Heart left ventricle (tissue), 13 donors: ENCODE data around the gene HAO1.

Source experiments
- POLR2A ChIP-seq, 2 donors: fragments of 450-650 bp; IDR thresholded peaks; one replicate each; pipeline ENCODE4 v1.6.1; 2017; ENCODE audit warnings: antibody characterized with exemption in 2 of 2, mild to moderate bottlenecking in 2 of 2, moderate library complexity in 2 of 2
- TF ChIP-seq, protein P1 (sequence below), 12 donors: fragments of 200-600 bp; sonication (generic) in 4 of 12; IDR thresholded peaks; one replicate each; pipeline versions ENCODE4 v1.5.0 to v1.8.0; 2018 to 2022; ENCODE audit warnings: antibody characterized with exemption in 12 of 12, mild to moderate bottlenecking in 5 of 12
- donor health status: ischemic (EF 13 %, LVEDD 7.1; RV severe dilation, severe dysfunction).
- donor health status: DM: no; HTN: yes; CAD: no.
- donor health status: DM: no; HTN: no; CAD: no.
- donor health status: ischemic (EF 25% LVEDD 6.9; RV normal size, moderate dysfunction).
- donor health status: ischemic (EF 25% LVEDD 5.7; RV mildly dilated, moderate dysfunction).
- donor health status: ischemic (EF 35%, LVEDD 5.7; RV mildly dilated, moderate dysfunction).
- donor health status: nonischemic (EF 11% LVEDD 7.7; RV severe dilation, severe dysfunction).
- donor health status: DM: yes; HTN: yes; CAD: no.
- donor health status: PGD.
- donor health status: ischemic (EF 29% LVEDD 5.4; RV normal size, mild dysfunction).
- donor health status: nonischemic (EF 23%, LVEDD 6.1; RV moderate dilation, normal function).

DNA sequence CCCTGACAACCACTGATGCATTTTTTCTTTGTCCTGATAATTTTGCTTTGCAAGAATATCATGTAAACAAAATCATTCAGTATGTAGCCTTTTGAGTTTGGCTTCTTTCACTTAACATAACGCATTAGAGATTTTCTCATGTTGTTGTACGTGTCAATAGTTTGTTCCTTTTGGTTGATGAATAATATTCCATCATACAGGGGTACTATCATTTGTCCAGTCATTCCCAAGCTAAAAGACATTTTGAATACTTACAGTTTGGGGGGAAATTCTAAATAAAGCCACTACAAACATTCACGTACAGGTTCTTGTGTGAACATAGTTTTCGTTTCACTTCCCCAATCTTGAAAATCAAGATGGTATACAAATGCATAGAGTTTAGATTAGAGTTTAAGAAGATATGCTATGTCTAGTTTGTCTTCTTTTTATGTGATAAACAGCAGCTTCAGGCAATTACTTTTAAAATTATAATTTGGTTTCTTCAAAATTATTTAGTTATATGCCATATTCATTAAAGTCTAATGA lies 5.2 kb downstream of the HAO1 start:
- TF ChIP-seq, protein P1, sequence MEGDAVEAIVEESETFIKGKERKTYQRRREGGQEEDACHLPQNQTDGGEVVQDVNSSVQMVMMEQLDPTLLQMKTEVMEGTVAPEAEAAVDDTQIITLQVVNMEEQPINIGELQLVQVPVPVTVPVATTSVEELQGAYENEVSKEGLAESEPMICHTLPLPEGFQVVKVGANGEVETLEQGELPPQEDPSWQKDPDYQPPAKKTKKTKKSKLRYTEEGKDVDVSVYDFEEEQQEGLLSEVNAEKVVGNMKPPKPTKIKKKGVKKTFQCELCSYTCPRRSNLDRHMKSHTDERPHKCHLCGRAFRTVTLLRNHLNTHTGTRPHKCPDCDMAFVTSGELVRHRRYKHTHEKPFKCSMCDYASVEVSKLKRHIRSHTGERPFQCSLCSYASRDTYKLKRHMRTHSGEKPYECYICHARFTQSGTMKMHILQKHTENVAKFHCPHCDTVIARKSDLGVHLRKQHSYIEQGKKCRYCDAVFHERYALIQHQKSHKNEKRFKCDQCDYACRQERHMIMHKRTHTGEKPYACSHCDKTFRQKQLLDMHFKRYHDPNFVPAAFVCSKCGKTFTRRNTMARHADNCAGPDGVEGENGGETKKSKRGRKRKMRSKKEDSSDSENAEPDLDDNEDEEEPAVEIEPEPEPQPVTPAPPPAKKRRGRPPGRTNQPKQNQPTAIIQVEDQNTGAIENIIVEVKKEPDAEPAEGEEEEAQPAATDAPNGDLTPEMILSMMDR (IDR thresholded peaks at IDR 0.05): no peak
- TF ChIP-seq POLR2A (IDR thresholded peaks at IDR 0.05): no peak
